ENCODE data around the gene HK1.
A peak's percentile ranks its signal among the peaks of the same experiment; 100 is the strongest.
"Not testable (repeated sequence)": the region's sequence is repeated elsewhere in the genome, so short reads cannot be mapped to it uniquely, and the experiment has no call there.

The HK1 gene

GRCh38 chr10:69328888-69329287 lies 50.6 kb downstream of the HK1 start:
- not testable (repeated sequence) for DNase-seq (ENCODE audit: low spot score)

- DNase-seq (ENCODE audit: low spot score): no peak
Measured at GRCh38 chr10:69329721-69330178, 51.5 kb downstream of the HK1 start.

DNA sequence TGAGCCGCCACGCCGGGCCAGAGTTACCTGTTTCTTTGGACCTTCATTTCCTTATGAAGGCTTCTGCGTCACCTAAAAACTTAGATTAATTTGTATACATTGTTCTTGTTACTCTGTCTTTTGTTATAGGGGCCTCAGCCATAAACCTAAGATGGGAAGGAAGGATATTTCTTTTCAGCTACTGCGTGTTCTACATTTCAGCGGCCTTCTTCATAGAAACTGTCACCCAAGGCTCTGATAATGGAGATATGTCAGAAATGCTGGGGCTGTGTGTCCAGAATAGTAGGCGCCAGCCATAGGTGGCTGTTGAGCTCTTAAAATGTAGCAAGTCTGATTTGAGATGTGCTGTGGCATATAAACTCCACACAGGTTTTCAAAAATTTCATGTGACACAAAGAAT lies 52.9 kb downstream of the HK1 start:
- DNase-seq (ENCODE audit: low spot score): no peak

DNA sequence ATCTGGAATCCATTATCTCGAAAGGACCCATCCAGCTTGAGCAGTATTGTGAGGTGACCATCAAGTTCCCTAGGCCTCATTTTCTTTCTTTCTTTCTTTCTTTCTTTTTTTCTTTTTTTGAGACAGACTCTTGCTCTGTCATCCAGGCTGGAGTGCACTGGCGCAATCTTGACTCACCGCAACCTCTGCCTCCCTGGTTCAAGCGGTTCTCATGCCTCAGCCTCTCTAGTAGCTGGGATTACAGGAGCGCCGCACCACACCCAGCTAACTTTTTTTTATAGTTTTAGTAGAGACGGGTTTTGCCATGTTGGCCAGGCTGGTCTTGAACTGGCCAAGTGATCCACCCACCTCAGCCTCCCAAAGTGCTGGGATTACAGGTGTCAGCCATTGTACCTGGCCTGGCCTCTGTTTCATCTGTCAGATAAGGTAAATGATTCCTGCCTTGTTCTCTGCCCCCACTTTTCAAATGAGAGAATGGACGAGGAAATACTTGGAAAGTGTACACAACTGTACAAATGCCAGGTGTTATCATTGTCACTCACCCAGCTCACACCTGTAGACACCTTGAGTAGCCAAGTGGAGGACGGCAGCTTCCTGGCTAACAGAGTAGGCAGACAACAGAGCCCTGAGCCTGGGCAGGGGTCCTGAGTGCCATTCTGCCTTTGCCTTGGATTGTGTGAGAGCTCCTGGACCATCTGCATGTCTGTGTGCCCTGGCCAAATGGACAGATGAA lies 54.1 kb downstream of the HK1 start:
- no peak for DNase-seq (ENCODE audit: low spot score)

DNA sequence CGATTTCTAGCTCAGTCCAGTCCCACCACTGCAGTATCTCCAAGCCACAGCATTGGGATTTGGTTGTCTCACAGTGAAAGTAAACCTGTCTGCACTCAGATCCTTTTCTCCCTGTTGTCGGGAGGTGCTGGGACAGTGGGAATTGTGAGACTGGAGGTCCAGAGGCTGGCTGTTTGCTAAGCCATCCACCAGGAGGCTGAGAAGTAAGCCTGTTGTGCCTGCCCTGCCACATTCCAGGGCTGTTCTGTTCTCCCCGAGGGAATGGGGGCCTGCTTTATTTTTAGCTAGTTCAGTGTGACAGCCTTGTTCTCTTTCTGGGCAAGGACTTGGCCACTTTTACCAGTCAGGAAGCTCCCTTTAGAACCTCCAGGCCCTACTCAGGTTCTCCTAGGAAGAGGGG lies 54.9 kb downstream of the HK1 start:
- DNase-seq (ENCODE audit: low spot score): peak; percentile 75

DNA sequence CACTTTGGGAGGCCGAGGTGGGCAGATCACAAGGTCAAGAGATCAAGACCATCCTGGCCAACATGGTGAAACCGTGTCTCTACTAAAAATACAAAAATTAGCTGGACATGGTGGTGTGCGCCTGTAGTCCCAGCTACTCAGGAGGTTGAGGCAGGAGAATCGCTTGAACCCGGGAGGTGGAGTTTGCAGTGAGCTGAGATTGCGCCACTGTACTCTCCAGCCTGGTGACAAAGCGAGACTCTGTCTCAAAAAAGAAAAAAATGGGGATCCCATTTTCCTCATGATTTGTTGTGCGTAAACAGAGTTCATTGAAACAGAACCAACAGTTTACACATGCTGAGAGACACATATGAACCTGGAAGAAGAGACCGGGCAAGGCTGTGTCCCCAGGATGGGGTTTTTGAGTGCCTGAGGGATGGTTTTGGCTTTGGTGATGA lies 55.6 kb downstream of the HK1 start:
- DNase-seq (ENCODE audit: low spot score): not testable (repeated sequence)

- DNase-seq (ENCODE audit: low spot score): no peak
Measured at GRCh38 chr10:69334302-69335062, 56.2 kb downstream of the HK1 start.

GRCh38 chr10:69335063-69335587 lies 56.8 kb downstream of the HK1 start:
- DNase-seq (ENCODE audit: low spot score): no peak

DNA sequence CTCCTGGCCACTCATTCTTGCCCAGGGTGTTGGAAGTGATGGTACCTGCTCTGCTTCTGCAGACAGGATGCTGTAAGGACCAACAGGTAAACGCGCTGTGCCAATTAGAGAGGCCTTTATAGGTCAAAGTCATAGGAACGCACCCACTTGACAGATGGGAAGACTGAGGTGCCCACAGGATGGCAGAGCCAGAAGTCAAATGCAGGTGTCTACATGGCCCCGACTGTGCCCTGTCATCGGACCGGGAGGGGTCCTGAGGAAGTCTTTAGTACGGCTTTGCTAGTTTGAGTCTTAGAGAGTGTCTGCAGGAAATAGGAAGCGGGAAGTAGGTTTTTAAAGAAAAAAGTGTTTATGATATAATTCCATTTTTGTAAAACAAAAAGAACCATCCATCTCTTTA lies 57.3 kb downstream of the HK1 start:
- no peak for DNase-seq (ENCODE audit: low spot score)

DNA sequence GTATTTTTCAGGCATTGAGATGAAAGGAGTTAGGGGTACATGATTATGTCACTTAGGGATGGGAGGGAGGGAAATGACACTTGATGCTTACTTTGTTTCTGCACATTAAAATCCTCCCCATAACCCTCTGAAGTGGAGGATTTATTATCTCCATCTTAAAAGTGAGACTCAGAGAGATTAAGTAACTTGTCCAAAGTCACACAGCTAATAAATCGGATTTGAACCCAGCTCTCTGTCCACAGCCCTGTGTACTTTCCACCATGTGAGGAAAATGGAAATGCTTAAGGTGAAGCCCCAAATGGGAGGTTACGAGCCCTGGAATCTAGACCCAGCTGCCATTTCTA lies 58.6 kb downstream of the HK1 start:
- no peak for DNase-seq (ENCODE audit: low spot score)

DNA sequence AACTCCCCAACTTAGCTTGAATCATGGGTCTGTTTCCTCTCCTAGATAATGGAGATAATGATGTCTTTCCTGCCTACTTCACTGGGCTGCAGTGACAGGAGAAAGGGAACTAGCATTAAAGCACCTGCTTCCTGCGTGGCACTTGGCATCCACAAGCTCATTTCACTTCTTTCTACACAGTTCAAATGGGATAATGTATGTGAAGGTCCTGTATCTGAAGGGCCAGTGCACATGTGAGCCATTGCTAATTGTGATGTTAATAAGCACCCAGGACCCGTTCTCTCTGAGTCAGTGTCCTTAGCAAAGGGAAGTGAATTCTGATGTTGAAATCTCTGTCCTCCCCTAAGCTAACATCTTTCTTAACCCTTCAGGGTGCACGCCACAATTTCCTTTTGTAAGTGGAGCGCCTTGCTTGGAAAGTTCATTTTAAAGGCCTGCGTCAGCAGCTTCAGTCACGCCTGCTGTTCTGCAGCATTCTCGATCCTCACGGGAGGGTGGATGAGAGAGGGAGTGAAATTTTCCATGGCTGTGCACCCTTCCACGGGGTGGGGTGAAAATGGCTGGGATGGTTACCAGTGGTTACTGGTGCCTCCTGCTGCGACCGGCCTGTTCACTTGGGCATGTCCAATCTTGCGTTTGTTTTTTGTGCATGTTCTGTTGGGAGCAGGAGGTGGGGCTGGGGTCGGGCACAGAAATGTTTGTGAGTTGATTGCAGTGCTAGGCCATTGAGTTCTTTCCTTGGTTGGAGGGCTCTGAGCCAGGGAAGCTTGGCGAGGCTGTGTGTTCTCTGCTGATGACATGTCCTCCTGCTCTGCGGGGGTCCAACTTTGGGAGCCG lies 59.2 kb downstream of the HK1 start:
- no peak for DNase-seq (ENCODE audit: low spot score)

DNA sequence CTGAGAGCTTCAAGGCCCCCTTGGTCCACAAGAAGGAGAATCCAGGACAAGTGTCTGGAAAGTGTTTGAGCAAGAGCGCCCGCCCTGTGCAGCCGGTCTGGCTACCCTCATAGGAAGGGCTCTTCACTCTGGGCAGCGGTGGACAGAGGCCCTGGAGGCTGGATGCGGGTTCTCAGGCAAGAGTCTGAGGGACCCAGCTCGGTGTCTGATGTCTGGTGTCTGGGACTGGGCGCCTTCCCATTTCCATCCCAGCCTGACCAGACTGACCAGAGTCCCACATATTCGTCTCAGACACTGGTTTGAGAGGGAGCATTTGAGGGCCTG lies 59.8 kb downstream of the HK1 start:
- no peak for DNase-seq (ENCODE audit: low spot score)

DNA sequence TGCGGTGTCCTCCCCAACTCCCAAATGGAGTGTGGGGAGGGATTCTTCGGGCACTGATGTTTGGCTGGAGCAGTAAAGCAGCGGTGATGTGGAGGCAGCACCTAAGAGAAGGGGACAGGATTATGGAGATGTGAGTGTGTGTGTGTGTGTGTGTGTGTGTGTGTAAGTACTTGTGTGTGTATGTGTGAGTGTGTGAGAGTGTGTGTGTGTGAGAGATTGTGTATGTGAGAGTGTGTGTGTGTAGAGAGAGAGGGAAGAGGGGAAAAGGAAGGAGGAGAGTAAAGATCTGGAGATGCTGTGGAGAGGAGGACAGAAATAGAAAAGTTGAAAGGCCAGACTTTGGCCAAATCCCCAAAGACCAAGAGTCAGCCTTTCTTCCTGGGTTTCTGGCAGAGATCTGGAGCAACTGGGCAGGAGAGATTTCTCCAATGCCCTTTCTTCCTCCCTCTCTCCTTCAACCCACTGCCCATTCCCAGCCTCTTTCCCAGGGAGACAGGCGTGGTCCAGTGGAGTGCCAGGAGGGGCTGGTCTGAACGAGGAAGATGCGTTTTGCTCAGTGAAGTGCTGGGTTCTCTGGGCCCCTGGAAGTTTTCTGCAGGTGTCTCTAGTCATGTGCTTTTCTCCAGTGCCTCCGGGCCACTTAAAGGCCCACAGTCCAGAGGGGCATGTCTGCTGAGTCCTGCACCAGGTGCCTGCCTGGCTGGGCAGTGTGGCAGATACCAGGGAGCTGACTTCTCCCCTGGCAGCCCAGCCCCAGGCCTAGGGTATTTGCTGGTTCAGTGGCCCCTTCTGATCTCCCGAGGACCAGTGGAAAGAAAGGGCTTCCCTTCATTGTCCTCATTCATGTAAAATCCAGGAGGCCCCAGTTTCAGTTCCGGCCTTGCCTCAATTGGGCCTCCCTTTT lies 60.5 kb downstream of the HK1 start:
- DNase-seq (ENCODE audit: low spot score): no peak

GRCh38 chr10:69340695-69341094 lies 62.4 kb downstream of the HK1 start:
- DNase-seq (ENCODE audit: low spot score): no peak

DNA sequence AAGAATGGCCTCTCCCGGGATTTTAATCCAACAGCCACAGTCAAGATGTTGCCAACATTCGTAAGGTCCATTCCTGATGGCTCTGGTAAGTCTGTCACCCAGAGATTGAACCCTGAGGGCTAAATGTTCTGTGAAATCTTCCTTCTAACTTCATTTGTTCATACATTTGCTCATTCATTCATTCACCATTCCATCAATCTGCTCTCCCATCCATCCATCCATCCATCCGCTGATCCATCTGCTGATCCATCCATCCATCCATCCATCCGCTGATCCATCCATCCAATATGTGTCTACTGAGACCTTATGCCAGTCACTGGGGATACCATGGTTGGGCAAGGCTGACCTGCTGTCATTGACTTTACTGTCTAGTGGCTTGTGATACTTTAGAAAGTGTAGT lies 65.6 kb downstream of the HK1 start:
- DNase-seq (ENCODE audit: low spot score): no peak

DNA sequence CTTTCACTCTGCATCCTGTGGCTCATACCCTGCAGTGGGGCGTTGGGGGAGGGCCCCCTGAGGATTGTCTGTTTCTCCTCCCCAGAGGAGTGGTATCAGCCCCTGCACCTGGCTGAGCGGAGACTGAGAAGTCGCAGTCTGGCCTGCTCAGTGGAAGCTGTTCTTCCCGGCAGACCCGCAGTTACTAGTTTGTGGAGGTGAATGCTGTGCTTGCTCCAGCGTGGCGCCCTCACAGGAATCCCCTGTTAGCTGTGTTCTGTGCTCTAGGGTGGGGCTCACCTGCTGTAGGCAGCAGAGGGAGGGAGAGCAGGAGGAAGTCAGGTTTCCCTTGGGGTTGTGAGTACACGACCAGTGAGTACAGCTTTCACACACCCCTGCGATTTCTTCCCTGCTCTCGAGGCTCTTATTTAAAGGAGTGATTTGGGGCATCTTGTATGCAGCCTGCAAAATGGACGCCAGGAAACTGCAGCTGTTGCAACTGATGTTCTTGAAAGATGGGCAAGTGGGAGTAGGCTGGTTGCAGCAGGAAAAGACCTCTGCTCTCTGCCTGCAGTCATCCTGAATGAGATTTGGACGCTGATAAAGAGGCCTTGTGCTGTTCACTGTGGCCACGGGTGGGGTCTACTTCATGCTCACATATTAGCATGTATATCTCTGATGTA lies 66.4 kb downstream of the HK1 start:
- DNase-seq (ENCODE audit: low spot score): no peak

DNA sequence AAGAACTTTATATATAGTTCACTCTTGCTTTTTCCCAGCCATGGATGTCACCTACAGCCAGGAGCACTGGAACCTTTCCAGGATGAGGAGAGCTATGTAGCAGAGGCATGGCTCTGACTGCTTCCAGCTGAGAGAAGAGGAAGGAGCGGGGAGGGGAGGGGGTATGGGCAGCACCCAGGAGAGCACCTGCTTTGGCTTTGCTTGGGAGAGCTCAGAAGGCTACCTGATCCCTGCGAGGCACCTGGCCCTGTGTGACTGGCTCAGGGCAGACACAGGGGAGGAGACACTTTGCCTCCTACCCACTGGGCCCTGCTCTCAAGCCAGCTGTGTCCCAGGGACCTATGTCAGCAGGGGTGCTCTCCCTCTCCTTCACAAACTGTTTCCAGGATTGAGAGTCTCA lies 67.1 kb downstream of the HK1 start:
- no peak for DNase-seq (ENCODE audit: low spot score)

GRCh38 chr10:69345890-69346474 lies 67.7 kb downstream of the HK1 start:
- DNase-seq (ENCODE audit: low spot score): no peak

GRCh38 chr10:69346776-69347175 lies 68.5 kb downstream of the HK1 start:
- DNase-seq (ENCODE audit: low spot score): no peak

- DNase-seq (ENCODE audit: low spot score): no peak
Measured at GRCh38 chr10:69348816-69349541, 70.7 kb downstream of the HK1 start.
